B cell (primary cell): ENCODE measurements around the gene ASPHD1.

ENCODE experiments used
- CTCF ChIP-seq: fragments of 200-600 bp; IDR thresholded peaks from one replicate; pipeline ENCODE4 v1.8.0; 2022; ENCODE audit warnings: antibody characterized with exemption, mild to moderate bottlenecking
- EZH2 ChIP-seq: IDR thresholded peaks from 2 replicates; pipeline ENCODE4 v1.6.1; 2012; ENCODE audit warnings: borderline replicate concordance, low read depth, mild to moderate bottlenecking, moderate library complexity, low read length; ENCODE audit not compliant: insufficient read depth, poor library complexity, severe bottlenecking

GRCh38 chr16:29913514-29913913 lies 13.2 kb downstream of the ASPHD1 start:
- no peak for TF ChIP-seq CTCF
- TF ChIP-seq EZH2 = no peak
